DOHH2 (cell line): ENCODE data around the gene PRPF4.

Experiments used
- CTCF ChIP-seq: fragments of 200-600 bp; sonication (generic); IDR thresholded peaks from one replicate; pipeline ENCODE4 v1.5.1; 2014; ENCODE audit warnings: antibody characterized with exemption, mild to moderate bottlenecking, low read depth, low read length; ENCODE audit not compliant: poor library complexity, severe bottlenecking
- EZH2phosphoT487 ChIP-seq: fragments of 200-600 bp; sonication (generic); IDR thresholded peaks from 2 replicates; pipeline ENCODE4 v1.6.1; 2017; ENCODE audit warnings: borderline replicate concordance, mild to moderate bottlenecking, antibody characterized with exemption, low read length, moderate library complexity, mixed read lengths

DNA sequence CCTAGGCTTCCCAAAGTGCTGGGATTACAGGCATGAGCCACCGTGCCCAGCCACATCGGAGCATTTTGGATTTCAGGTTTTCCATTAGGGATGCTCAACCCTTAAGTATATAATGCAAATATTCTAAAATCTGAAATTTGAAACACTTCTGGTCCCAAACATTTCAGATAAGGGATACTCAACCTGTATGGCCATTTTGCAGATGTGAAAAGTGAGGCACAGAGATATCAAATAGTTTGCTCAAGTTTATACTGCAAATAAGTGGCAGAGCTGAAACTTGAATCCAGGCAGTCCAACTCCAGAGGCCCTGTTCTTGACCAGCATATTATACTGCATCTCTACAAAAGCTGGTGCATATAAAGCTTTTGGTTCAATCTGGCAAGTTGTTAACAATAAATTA is 62.3 kb downstream of the PRPF4 start:
- no peak for TF ChIP-seq CTCF
- TF ChIP-seq EZH2phosphoT487: no peak
